ENCODE data around the gene NBEAL1. TPM values are rescaled to one million over a fixed set of nuclear protein-coding genes. Genes with fewer than 3 reads are reported as not detected.
"Not testable (repeated sequence)": the region's sequence is repeated elsewhere in the genome, so short reads cannot be mapped to it uniquely, and the experiment has no call there.

Gene NBEAL1
- total RNA-seq, 8 experiments from 2014 or later, result 7.3 to 24.2 (median 10.9) TPM

DNA sequence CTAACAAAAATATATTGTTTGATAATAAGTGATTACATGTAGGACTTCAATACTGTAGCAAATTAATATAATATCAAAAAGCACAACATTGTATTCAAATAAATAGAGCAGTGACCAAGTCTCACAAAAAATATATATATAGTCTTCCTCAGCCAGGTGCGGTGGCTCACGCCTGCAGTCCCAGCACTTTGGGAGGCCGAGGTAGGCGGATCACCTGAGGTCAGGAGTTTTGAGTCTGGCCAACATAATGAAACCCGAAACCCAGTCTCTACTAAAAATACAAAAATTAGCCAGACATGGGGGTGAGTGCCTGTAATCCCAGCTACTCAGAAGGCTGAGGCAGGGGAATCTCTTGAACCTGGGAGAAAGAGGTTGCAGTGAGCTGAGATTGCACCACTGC, 148.0 kb downstream of the NBEAL1 start:
- in situ Hi-C loops (cut with MboI; ENCODE audit: low pct_unique_long_range_greater_than_20kb in 2 of 9, low sequenced_read_pairs in 9 of 9, unreplicated experiment in 9 of 9); ATAC-seq (replicated peaks in 6 of 8): not testable (repeated sequence)

DNA sequence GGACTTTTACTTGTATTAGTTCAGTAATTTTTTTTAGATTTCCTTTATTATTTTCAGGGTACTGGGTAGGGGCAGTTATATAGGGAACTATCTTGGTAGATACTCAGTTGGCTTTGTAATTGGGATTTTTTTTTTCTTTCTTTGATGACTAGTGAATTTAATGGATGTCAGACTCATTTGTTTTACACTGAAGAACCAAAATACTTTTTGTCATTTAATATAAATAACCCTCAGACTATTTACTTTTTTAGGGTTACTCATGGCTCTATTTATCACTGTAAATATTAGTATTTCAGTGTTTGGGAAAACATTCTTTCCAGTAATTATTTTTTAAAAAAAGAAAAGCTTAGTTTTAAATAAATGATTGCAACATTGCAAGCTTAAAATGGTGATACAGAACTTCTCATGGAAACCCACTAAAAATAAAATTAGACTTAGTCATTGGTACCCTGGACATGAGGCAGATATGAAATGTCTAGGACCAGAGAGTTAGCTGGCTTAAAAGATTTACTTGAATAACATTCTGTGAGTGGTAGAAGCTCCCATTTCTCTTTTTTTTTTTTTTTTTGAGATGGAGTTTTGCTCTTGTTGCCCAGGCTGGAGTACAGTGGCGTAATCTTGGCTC, 149.7 kb downstream of the NBEAL1 start:
- no peaks in the 10 kb centered on the region for H3K4me1 ChIP-seq (replicated peaks in 1 of 2)
- in situ Hi-C loops (cut with MboI; ENCODE audit: low pct_unique_long_range_greater_than_20kb in 2 of 9, low sequenced_read_pairs in 9 of 9, unreplicated experiment in 9 of 9), result no loop called here
- no peak for ATAC-seq (replicated peaks in 6 of 8)
- no peak overlapping the region for H3K4me3 ChIP-seq
- 100% methylated on average over 1 of the region's 1 CpG; no CpG with 5 or more reads in 5 of the 10 experiments for WGBS, 10 experiments
- no peak overlapping the region for H3K27ac ChIP-seq

More for the DNA sequence above, 148.0 kb downstream of the NBEAL1 start:
- not testable (repeated sequence) for H3K4me3 ChIP-seq; H3K4me1 ChIP-seq (replicated peaks in 1 of 2); H3K27ac ChIP-seq
- 67 to 100% (median 98%) methylated on average over 1 to 5 of the region's 5 CpGs; no CpG with 5 or more reads in 2 of the 10 experiments for WGBS, 10 experiments

DNA sequence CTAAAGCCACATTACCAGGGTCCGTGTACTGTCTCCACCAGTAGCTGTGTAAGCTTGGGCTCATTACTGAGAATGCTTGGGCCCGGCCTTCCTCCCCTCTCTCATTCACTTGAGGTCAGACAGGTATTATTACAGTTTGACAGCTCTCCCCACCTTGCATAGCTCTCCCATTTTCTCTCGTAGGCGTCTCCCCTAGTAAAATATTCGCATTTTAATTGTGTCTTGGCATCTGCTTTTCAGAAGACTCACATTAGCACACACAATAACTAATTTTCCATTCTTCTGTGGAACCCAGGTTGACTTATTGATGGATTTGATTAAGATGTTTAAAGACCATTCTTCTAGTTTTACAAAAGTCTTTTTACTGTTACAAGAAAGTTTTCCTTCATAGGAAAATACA, 153.1 kb downstream of the NBEAL1 start:
- peak in 3 of 8 experiments; percentile 47 to 69 (median 59) for ATAC-seq (replicated peaks in 6 of 8)
- H3K27ac ChIP-seq, result no peak overlapping the region
- no peaks in the 10 kb centered on the region for H3K4me1 ChIP-seq (replicated peaks in 1 of 2)
- 31 to 100% (median 62%) methylated on average over 1 to 5 of the region's 5 CpGs; no CpG with 5 or more reads in 2 of the 10 experiments for WGBS, 10 experiments
- in situ Hi-C loops (cut with MboI; ENCODE audit: low pct_unique_long_range_greater_than_20kb in 2 of 9, low sequenced_read_pairs in 9 of 9, unreplicated experiment in 9 of 9), result no loop called here
- H3K4me3 ChIP-seq, result no peak overlapping the region

DNA sequence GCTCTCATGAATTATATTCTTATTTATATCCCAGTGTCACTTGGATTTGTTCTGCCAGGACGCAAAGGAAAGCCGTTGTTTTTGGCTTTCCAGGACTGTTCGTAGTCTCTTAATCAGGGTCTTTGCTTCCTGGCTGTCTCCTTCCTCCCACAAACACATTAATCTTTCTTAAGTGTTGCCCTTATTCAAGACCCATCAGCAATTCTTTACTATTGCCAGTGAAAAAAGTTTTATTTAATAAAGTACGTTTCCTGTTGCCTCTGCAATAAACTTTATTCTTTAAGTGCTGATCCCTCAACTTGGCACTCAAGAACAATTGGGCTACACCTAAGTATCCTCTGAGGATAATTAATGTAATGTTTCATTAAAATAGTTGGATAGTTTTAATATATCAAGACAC, 155.8 kb downstream of the NBEAL1 start:
- no peak for ATAC-seq (replicated peaks in 6 of 8)
- Histone ChIP-seq H3K4me1 (replicated peaks in 1 of 2) (no peaks in the 10 kb centered on the region), H3K4me3 (no peak overlapping the region), H3K27ac (no peak overlapping the region)
- WGBS, 10 experiments, result 61 to 100% (median 85%) methylated on average over 1 to 4 of the region's 4 CpGs; no CpG with 5 or more reads in 1 of the 10 experiments
- in situ Hi-C loops (cut with MboI; ENCODE audit: low pct_unique_long_range_greater_than_20kb in 2 of 9, low sequenced_read_pairs in 9 of 9, unreplicated experiment in 9 of 9), result no loop called here

DNA sequence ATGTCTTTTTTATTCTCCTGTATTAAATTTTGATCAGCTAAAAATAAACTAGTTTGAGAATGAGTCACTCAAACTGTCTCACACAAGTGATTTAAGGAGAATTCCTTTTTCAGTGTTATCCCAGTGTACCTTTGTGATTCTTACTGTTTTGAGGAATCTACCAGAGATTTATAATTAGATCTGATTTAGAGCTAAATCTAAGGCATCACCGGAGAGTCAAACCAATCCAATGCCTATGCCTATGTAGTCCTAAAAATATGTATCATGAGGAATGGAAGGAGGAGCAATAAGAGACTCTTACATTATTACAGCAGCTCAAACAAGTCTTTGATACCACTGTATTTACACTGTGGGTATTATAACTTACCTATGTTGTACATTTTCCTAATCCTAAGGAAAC, 160.7 kb downstream of the NBEAL1 start:
- ATAC-seq (replicated peaks in 6 of 8), result no peak
- Histone ChIP-seq H3K4me3 (no peak overlapping the region), H3K27ac (no peak overlapping the region), H3K4me1 (replicated peaks in 1 of 2) (no peaks in the 10 kb centered on the region)
- in situ Hi-C loops (cut with MboI; ENCODE audit: low pct_unique_long_range_greater_than_20kb in 2 of 9, low sequenced_read_pairs in 9 of 9, unreplicated experiment in 9 of 9), result no loop called here
- WGBS, 10 experiments, result 88 to 100% (median 100%) methylated on average over 1 of the region's 1 CpG; no CpG with 5 or more reads in 1 of the 10 experiments

DNA sequence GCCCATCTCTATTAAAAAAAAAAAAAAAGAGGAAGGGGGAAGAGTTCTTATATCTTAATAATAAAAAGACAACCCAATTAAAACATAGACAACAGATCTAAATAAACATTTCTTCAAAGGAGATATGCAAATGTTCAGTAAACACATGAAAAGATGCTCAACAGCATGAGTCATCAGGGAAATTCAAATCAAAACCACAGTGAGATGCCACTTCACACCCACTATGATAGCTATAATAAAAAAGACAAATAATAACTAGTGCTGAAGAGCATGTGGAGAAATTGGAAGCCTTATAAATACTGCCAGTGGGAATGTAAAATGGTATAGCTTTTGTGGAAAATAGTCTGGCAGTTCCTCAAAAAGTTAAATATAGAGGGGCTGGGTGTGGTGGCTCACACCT, 162.7 kb downstream of the NBEAL1 start:
- in situ Hi-C loops (cut with MboI; ENCODE audit: low pct_unique_long_range_greater_than_20kb in 2 of 9, low sequenced_read_pairs in 9 of 9, unreplicated experiment in 9 of 9), result no loop called here
- ATAC-seq (replicated peaks in 6 of 8), result peak in 3 of 8 experiments; percentile 82 to 93 (median 87)
- Histone ChIP-seq H3K27ac (no peak overlapping the region), H3K4me1 (replicated peaks in 1 of 2) (no peaks in the 10 kb centered on the region), H3K4me3 (no peak overlapping the region)

DNA sequence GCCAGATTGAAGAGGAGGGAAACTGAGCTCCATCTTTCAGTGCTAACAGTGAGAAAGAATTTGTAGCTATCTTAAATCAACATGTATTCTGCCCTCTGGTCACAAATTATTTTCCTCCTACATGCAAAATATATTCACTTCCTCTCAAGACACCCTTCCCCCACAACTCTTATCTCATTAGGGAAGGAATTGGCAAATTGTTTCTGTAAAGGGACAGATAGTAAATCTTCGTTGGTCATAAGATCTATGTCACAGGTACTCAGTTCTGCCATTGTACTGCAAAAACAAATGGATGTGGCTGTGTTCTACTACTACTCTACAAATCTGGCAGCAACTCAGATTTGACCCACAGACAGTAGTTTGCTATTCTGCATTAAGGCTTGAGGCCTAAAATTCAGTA, 171.2 kb downstream of the NBEAL1 start:
- Histone ChIP-seq H3K4me3 (no peak overlapping the region), H3K27ac (no peak overlapping the region), H3K4me1 (replicated peaks in 1 of 2) (no peaks in the 10 kb centered on the region)
- WGBS, 10 experiments, result 88 to 100% (median 100%) methylated on average over 1 of the region's 1 CpG; no CpG with 5 or more reads in 5 of the 10 experiments
- in situ Hi-C loops (cut with MboI; ENCODE audit: low pct_unique_long_range_greater_than_20kb in 2 of 9, low sequenced_read_pairs in 9 of 9, unreplicated experiment in 9 of 9), result no loop called here
- no peak for ATAC-seq (replicated peaks in 6 of 8)

DNA sequence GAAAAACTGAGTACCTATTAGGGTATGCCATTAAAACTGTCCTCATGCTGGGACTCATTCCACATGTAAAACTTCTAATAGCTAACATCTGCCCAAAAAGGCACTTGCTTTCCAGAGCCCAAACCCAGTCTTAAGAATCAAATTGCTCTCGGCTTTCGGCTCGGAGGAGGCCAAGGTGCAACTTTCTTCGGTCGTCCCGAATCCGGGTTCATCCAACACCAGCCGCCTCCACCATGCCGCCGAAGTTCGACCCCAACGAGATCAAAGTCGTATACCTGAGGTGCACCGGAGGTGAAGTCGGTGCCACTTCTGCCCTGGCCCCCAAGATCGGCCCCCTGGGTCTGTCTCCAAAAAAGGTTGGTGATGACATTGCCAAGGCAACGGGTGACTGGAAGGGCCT, 175.9 kb downstream of the NBEAL1 start:
- H3K27ac ChIP-seq; in situ Hi-C loops (cut with MboI; ENCODE audit: low pct_unique_long_range_greater_than_20kb in 2 of 9, low sequenced_read_pairs in 9 of 9, unreplicated experiment in 9 of 9); H3K4me1 ChIP-seq (replicated peaks in 1 of 2); ATAC-seq (replicated peaks in 6 of 8); H3K4me3 ChIP-seq: not testable (repeated sequence)
- 92 to 100% (median 99%) methylated on average over 1 to 6 of the region's 17 CpGs; no CpG with 5 or more reads in 6 of the 10 experiments for WGBS, 10 experiments

DNA sequence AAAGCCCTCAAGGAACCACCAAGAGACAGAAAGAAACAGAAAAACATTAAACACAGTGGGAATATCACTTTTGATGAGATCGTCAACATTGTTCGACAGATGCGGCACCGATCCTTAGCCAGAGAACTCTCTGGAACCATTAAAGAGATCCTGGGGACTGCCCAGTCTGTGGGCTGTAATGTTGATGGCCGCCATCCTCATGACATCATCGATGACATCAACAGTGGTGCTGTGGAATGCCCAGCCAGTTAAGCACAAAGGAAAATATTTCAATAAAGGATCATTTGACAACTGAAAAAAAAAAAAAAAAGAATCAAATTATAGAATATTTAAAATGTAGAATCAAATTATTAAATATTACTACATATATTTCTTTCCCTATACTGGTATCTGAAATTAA, 176.4 kb downstream of the NBEAL1 start:
- 100% methylated on average over 1 to 2 of the region's 6 CpGs; no CpG with 5 or more reads in 7 of the 10 experiments for WGBS, 10 experiments
- ATAC-seq (replicated peaks in 6 of 8); in situ Hi-C loops (cut with MboI; ENCODE audit: low pct_unique_long_range_greater_than_20kb in 2 of 9, low sequenced_read_pairs in 9 of 9, unreplicated experiment in 9 of 9): not testable (repeated sequence)

DNA sequence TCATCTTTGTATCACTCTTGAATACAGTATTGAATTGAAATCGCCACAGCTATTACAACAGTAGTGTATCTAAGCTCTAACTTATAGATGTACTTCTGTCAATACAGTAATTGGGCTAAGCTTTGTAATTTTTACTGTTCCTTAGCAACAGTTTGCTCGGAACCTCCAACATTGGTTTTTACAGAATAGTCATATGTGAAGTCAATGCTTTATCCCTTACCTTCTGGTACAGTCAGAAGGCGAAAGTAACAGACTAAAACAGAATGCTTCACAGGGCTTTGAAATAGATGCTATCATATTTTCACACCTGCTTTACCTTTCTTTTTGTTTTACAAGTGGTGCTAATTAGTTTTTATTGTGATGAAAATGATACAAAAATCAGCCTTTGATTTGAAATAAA, 177.3 kb downstream of the NBEAL1 start:
- no peak for ATAC-seq (replicated peaks in 6 of 8)
- Histone ChIP-seq H3K4me1 (replicated peaks in 1 of 2) (no peaks in the 10 kb centered on the region), H3K4me3 (no peak overlapping the region), H3K27ac (no peak overlapping the region)
- in situ Hi-C loops (cut with MboI; ENCODE audit: low pct_unique_long_range_greater_than_20kb in 2 of 9, low sequenced_read_pairs in 9 of 9, unreplicated experiment in 9 of 9), result no loop called here
- 90 to 100% (median 100%) methylated on average over 1 to 3 of the region's 3 CpGs; no CpG with 5 or more reads in 1 of the 10 experiments for whole genome bisulfite sequencing, 10 experiments

More for the DNA sequence above, 176.4 kb downstream of the NBEAL1 start:
- not testable (repeated sequence) for H3K4me1 ChIP-seq (replicated peaks in 1 of 2); H3K27ac ChIP-seq; H3K4me3 ChIP-seq

DNA sequence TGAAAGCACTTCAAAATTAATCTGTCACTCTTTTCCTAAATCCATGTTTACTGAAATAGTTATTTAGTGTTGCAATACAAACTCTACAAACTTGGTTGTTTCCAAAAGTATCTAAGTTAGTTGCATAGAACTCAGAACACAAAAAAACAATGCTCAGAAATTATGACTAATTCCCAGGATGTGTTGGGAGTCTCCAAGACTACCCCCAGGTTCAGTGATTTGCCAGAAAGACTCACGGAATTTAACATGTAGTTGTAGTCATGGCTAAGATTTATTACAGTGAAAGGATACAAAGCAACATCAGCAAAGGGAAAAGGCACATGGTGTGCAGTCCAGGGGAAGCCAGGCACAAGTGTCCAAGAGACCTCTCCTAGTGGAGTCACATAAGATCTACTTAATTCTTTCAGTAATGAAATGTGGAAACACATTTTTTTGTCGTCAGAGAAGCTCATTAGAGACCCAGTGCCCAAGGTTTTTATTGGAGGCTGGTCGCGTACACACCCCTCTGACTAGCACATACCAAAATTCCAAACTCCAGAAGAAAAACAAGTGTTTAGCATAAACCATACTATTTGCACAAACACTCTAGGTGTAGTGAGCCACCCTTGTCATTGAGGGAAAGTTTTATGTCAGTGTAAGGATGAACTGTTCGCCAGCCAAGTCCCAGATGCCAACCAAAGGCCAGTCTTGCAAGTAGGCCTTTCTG, 180.8 kb downstream of the NBEAL1 start:
- in situ Hi-C loops (cut with MboI; ENCODE audit: low pct_unique_long_range_greater_than_20kb in 2 of 9, low sequenced_read_pairs in 9 of 9, unreplicated experiment in 9 of 9), result no loop called here
- ATAC-seq (replicated peaks in 6 of 8), result peak in 4 of 8 experiments; percentile 45 to 74 (median 64)
- no peak overlapping the region for H3K4me3 ChIP-seq
- 31 to 100% (median 93%) methylated on average over 1 to 5 of the region's 5 CpGs; no CpG with 5 or more reads in 2 of the 10 experiments for WGBS, 10 experiments
- no peaks in the 10 kb centered on the region for H3K4me1 ChIP-seq (replicated peaks in 1 of 2)
- H3K27ac ChIP-seq, result no peak overlapping the region

DNA sequence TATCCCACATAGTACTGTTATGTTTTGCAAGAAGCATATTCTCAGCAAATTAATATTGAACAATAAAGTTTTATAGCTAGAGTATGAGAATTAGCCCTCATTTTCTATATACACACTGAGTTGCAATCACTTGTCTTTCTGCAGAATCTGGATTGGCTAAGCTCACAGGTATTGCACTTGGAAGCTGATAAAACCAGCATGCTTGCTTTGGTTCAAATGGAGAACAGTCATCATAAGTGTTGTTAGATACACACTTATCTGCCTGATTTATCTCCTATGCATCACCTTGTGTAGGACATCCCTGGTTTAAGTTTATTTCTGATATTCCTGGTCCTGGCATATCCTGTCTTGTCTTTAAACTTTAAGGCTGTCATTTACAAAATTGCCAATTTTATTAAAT, 186.2 kb downstream of the NBEAL1 start:
- H3K27ac ChIP-seq, result no peak overlapping the region
- in situ Hi-C loops (cut with MboI; ENCODE audit: low pct_unique_long_range_greater_than_20kb in 2 of 9, low sequenced_read_pairs in 9 of 9, unreplicated experiment in 9 of 9), result no loop called here
- no peaks in the 10 kb centered on the region for H3K4me1 ChIP-seq (replicated peaks in 1 of 2)
- ATAC-seq (replicated peaks in 6 of 8), result no peak
- no peak overlapping the region for H3K4me3 ChIP-seq

DNA sequence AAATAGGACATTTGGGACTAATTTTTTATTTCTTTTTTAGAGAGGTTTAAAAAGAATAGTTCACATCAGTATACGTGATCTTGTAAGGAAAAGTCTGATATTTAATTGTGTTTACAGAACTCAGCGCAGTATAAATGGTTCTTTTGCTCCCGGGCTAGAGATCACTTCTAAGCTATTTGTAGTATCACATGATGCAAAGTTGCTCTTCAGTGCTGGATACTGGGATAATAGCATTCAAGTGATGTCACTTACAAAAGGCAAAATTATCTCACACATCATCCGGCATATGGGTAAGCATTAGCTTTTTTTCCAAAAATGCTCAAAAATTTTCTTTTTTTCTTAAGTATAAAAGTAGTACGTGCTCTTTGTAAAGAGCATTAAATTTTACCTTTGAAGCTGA, 186.8 kb downstream of the NBEAL1 start:
- in situ Hi-C loops (cut with MboI; ENCODE audit: low pct_unique_long_range_greater_than_20kb in 2 of 9, low sequenced_read_pairs in 9 of 9, unreplicated experiment in 9 of 9), result no loop called here
- WGBS, 10 experiments, result 83 to 100% (median 92%) methylated on average over 2 to 5 of the region's 5 CpGs
- ATAC-seq (replicated peaks in 6 of 8), result no peak
- H3K4me1 ChIP-seq (replicated peaks in 1 of 2), result no peaks in the 10 kb centered on the region
- H3K27ac ChIP-seq, result no peak overlapping the region
- no peak overlapping the region for H3K4me3 ChIP-seq

DNA sequence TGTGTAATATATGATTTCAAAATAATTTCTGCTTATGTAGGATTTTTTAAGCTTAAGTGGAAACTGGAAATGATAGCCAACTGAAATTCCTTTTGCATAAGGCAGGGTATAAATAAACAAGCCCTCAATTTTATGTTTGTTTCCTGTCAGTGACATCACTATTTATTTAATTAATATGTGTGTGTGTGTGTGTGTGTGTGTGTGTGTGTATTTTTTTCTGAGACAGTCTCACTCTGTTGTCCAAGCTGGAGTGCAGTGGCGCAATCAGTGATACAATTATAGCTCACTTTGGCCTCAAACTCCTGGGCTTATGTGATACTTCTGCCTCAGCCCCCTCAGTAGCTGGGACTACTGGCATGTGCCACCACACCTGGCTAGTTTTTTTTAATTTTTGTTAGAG, 194.9 kb downstream of the NBEAL1 start:
- H3K4me3 ChIP-seq, result no peak overlapping the region
- no peak for ATAC-seq (replicated peaks in 6 of 8)
- 100% methylated on average over 1 of the region's 1 CpG; no CpG with 5 or more reads in 9 of the 10 experiments for WGBS, 10 experiments
- in situ Hi-C loops (cut with MboI; ENCODE audit: low pct_unique_long_range_greater_than_20kb in 2 of 9, low sequenced_read_pairs in 9 of 9, unreplicated experiment in 9 of 9), result no loop called here
- H3K27ac ChIP-seq, result no peak overlapping the region
- H3K4me1 ChIP-seq (replicated peaks in 1 of 2), result no peaks in the 10 kb centered on the region

Data from motor neuron (in vitro differentiated cells).